HEK293 (cell line): ENCODE data around the gene C2orf74.

Experiments
- ATF2 ChIP-seq: fragments of 450-650 bp; formaldehyde crosslinking; IDR thresholded peaks from 2 replicates; pipeline ENCODE4 v1.5.1; 2016; ENCODE audit warnings: missing biosample characterization, missing genetic modification characterization, low read depth
- CTCF ChIP-seq: fragments of 450-650 bp; formaldehyde crosslinking; IDR thresholded peaks from 2 replicates; pipeline ENCODE4 v1.5.1; 2016; ENCODE audit warnings: missing biosample characterization, missing genetic modification characterization
- PRDM10 ChIP-seq: fragments of 450-650 bp; formaldehyde crosslinking; IDR thresholded peaks from 2 replicates; pipeline ENCODE4 v1.5.1; 2016; ENCODE audit warnings: missing biosample characterization, missing genetic modification characterization
- YY2 ChIP-seq: fragments of 450-650 bp; formaldehyde crosslinking; IDR thresholded peaks from 2 replicates; pipeline ENCODE4 v1.5.1; 2016; ENCODE audit warnings: missing biosample characterization, missing genetic modification characterization
- ZBTB7A ChIP-seq: fragments of 450-650 bp; formaldehyde crosslinking; IDR thresholded peaks from 2 replicates; pipeline ENCODE4 v1.5.1; 2016; ENCODE audit warnings: low read depth, missing biosample characterization, missing genetic modification characterization
- ZNF19 ChIP-seq: fragments of 450-650 bp; formaldehyde crosslinking; IDR thresholded peaks from 2 replicates; pipeline ENCODE4; 2016; ENCODE audit warnings: missing biosample characterization, missing genetic modification characterization, low read depth
- ZNF26 ChIP-seq: fragments of 450-650 bp; formaldehyde crosslinking; IDR thresholded peaks from 2 replicates; pipeline ENCODE4 v1.5.1; 2016; ENCODE audit warnings: missing biosample characterization, missing genetic modification characterization
- ZNF274 ChIP-seq, 2 experiments: fragments of 200-500 bp in 1 of 2; fragments of 450-650 bp in 1 of 2; sonication (Bioruptor generic) in 1 of 2; formaldehyde crosslinking in 1 of 2; IDR thresholded peaks; 2 replicates each; pipeline versions ENCODE4 v1.5.1 to v1.6.1; 2014 to 2016; ENCODE audit warnings: borderline replicate concordance in 1 of 2, inconsistent platforms in 1 of 2, low read length in 1 of 2, missing biosample characterization in 1 of 2, missing genetic modification characterization in 1 of 2
- ZNF530 ChIP-seq: fragments of 450-650 bp; formaldehyde crosslinking; IDR thresholded peaks from 2 replicates; pipeline ENCODE4 v1.5.1; 2016; ENCODE audit warnings: low read depth, missing biosample characterization, missing genetic modification characterization
- ZNF777 ChIP-seq: fragments of 450-650 bp; formaldehyde crosslinking; IDR thresholded peaks from 2 replicates; pipeline ENCODE4 v1.5.1; 2017; ENCODE audit warnings: missing biosample characterization, missing genetic modification characterization, borderline replicate concordance

- no peak for TF ChIP-seq CTCF (tag by site-specific recombination)
- no peak for TF ChIP-seq ZNF274 (IDR thresholded peaks at IDR 0.05; ENCODE audit: low read length)
- no peak for TF ChIP-seq ZNF274 (tag by site-specific recombination; IDR thresholded peaks at IDR 0.05; ENCODE audit: borderline replicate concordance)
- no peak for TF ChIP-seq PRDM10 (tag by site-specific recombination)
- TF ChIP-seq ZNF26 (tag by site-specific recombination) = no peak
- TF ChIP-seq ATF2 = no peak
- TF ChIP-seq ZNF777 (tag by site-specific recombination) = no peak
- TF ChIP-seq ZNF19 (tag by site-specific recombination) = no peak
- no peak for TF ChIP-seq ZNF530 (tag by site-specific recombination)
- TF ChIP-seq ZBTB7A = no peak
- no peak for TF ChIP-seq YY2 (tag by site-specific recombination)
These were observed 31.9 kb downstream of the C2orf74 start for GRCh38 chr2:61193670-61194561.
